ENCODE results near the gene MME. TPM values are rescaled to one million over a fixed set of nuclear protein-coding genes. Genes with fewer than 3 reads are reported as not detected.

MME gene
- total and polyA plus RNA-seq, 2 of the 8 experiments (the other 6 are each of a cell fraction or from before 2014, with no cell fraction given): 5.0 to 39.6 TPM

DNA sequence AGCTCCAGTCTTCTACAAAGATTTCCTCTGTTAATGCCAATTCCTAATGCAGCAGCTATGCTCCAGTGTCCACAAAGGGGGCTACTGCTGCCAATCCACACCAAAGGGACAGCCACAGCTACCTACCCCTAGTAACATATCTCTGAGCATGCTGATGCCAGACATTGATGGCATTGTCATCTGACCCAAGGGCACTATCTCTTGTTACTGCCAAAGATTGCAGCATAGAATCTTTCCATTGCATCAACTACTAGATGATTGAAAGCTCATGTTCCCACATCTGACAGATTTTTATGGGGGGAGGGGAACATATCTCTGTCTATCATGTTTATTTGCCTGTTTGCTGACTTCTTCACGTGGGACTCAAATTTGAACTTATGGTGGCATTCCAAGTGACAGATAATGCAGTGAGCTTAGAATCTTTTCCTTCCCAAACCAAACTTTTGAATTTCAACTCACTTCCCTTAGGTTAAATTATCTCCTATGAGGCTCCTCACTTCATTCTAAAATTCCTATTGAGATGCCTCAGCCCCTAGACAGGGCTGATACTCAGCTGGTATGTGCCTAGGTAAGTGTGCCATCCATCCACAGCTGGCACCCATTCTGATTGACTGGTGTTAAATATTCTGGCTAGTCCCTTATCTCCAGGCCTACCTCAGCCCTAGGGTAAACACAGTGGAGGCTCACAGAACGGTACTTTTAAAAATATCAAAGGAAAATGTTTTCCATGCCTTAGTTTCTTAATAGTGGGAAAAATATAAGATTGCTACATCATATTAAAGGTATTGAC lies 113.0 kb downstream of the MME start (continued):
- TF ChIP-seq, protein P1, sequence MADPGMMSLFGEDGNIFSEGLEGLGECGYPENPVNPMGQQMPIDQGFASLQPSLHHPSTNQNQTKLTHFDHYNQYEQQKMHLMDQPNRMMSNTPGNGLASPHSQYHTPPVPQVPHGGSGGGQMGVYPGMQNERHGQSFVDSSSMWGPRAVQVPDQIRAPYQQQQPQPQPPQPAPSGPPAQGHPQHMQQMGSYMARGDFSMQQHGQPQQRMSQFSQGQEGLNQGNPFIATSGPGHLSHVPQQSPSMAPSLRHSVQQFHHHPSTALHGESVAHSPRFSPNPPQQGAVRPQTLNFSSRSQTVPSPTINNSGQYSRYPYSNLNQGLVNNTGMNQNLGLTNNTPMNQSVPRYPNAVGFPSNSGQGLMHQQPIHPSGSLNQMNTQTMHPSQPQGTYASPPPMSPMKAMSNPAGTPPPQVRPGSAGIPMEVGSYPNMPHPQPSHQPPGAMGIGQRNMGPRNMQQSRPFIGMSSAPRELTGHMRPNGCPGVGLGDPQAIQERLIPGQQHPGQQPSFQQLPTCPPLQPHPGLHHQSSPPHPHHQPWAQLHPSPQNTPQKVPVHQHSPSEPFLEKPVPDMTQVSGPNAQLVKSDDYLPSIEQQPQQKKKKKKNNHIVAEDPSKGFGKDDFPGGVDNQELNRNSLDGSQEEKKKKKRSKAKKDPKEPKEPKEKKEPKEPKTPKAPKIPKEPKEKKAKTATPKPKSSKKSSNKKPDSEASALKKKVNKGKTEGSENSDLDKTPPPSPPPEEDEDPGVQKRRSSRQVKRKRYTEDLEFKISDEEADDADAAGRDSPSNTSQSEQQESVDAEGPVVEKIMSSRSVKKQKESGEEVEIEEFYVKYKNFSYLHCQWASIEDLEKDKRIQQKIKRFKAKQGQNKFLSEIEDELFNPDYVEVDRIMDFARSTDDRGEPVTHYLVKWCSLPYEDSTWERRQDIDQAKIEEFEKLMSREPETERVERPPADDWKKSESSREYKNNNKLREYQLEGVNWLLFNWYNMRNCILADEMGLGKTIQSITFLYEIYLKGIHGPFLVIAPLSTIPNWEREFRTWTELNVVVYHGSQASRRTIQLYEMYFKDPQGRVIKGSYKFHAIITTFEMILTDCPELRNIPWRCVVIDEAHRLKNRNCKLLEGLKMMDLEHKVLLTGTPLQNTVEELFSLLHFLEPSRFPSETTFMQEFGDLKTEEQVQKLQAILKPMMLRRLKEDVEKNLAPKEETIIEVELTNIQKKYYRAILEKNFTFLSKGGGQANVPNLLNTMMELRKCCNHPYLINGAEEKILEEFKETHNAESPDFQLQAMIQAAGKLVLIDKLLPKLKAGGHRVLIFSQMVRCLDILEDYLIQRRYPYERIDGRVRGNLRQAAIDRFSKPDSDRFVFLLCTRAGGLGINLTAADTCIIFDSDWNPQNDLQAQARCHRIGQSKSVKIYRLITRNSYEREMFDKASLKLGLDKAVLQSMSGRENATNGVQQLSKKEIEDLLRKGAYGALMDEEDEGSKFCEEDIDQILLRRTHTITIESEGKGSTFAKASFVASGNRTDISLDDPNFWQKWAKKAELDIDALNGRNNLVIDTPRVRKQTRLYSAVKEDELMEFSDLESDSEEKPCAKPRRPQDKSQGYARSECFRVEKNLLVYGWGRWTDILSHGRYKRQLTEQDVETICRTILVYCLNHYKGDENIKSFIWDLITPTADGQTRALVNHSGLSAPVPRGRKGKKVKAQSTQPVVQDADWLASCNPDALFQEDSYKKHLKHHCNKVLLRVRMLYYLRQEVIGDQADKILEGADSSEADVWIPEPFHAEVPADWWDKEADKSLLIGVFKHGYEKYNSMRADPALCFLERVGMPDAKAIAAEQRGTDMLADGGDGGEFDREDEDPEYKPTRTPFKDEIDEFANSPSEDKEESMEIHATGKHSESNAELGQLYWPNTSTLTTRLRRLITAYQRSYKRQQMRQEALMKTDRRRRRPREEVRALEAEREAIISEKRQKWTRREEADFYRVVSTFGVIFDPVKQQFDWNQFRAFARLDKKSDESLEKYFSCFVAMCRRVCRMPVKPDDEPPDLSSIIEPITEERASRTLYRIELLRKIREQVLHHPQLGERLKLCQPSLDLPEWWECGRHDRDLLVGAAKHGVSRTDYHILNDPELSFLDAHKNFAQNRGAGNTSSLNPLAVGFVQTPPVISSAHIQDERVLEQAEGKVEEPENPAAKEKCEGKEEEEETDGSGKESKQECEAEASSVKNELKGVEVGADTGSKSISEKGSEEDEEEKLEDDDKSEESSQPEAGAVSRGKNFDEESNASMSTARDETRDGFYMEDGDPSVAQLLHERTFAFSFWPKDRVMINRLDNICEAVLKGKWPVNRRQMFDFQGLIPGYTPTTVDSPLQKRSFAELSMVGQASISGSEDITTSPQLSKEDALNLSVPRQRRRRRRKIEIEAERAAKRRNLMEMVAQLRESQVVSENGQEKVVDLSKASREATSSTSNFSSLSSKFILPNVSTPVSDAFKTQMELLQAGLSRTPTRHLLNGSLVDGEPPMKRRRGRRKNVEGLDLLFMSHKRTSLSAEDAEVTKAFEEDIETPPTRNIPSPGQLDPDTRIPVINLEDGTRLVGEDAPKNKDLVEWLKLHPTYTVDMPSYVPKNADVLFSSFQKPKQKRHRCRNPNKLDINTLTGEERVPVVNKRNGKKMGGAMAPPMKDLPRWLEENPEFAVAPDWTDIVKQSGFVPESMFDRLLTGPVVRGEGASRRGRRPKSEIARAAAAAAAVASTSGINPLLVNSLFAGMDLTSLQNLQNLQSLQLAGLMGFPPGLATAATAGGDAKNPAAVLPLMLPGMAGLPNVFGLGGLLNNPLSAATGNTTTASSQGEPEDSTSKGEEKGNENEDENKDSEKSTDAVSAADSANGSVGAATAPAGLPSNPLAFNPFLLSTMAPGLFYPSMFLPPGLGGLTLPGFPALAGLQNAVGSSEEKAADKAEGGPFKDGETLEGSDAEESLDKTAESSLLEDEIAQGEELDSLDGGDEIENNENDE (IDR thresholded peaks at IDR 0.05; ENCODE audit: insufficient replicate concordance, low read length): no peak
- TF ChIP-seq, protein P2, sequence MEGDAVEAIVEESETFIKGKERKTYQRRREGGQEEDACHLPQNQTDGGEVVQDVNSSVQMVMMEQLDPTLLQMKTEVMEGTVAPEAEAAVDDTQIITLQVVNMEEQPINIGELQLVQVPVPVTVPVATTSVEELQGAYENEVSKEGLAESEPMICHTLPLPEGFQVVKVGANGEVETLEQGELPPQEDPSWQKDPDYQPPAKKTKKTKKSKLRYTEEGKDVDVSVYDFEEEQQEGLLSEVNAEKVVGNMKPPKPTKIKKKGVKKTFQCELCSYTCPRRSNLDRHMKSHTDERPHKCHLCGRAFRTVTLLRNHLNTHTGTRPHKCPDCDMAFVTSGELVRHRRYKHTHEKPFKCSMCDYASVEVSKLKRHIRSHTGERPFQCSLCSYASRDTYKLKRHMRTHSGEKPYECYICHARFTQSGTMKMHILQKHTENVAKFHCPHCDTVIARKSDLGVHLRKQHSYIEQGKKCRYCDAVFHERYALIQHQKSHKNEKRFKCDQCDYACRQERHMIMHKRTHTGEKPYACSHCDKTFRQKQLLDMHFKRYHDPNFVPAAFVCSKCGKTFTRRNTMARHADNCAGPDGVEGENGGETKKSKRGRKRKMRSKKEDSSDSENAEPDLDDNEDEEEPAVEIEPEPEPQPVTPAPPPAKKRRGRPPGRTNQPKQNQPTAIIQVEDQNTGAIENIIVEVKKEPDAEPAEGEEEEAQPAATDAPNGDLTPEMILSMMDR (IDR thresholded peaks at IDR 0.05; ENCODE audit: control extremely low read depth in 1 of 3, insufficient read depth in 1 of 3, low read depth in 1 of 3, low read length in 3 of 3): no peak
- TF ChIP-seq SUZ12 (IDR thresholded peaks at IDR 0.05; ENCODE audit: low read length) (no peak), RXRA (IDR thresholded peaks at IDR 0.05; ENCODE audit: insufficient read depth, low read depth, low read length) (no peak), CTBP2 (IDR thresholded peaks at IDR 0.05; ENCODE audit: borderline replicate concordance, insufficient read depth, insufficient read length, low read length) (no peak), KDM5A (IDR thresholded peaks at IDR 0.05; ENCODE audit: low read length) (no peak), KDM1A (IDR thresholded peaks at IDR 0.05; ENCODE audit: borderline replicate concordance, low read length) (no peak)

Data from H1 (cell line).